Ramos (cell line): ENCODE results near the gene SNRPA1.
"Not testable (repeated sequence)": the region's sequence is repeated elsewhere in the genome, so short reads cannot be mapped to it uniquely, and the experiment has no call there.

ENCODE experiments used
- in situ Hi-C: fragments of 300-500 bp; cut with MboI; formaldehyde crosslinking; loops from one replicate; pipeline ENCODE4 v1.14.3; 2022; ENCODE audit warnings: low sequenced_read_pairs; ENCODE audit not compliant: unreplicated experiment

SNRPA1 gene

DNA sequence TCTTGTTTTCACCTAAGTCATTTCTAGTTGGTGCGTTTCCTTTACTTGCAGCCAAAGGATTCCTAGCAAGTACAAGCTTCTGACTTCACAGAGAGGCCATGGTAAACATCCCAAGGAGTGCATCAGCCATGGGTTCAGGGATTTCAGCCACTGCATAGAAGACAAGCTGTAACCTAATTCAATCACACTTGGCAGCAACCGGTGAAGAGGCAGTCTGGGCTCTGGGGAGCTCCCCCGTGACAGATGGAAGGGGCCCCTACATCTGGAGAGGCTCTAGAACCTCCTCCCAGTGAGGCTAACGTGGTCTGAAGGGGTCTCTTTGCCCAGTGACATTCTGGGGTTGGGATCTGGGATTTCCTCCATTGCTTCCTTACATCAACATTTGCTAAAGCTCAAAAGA is 8.4 kb upstream of the SNRPA1 start:
- in situ Hi-C loops, result no loop called here

DNA sequence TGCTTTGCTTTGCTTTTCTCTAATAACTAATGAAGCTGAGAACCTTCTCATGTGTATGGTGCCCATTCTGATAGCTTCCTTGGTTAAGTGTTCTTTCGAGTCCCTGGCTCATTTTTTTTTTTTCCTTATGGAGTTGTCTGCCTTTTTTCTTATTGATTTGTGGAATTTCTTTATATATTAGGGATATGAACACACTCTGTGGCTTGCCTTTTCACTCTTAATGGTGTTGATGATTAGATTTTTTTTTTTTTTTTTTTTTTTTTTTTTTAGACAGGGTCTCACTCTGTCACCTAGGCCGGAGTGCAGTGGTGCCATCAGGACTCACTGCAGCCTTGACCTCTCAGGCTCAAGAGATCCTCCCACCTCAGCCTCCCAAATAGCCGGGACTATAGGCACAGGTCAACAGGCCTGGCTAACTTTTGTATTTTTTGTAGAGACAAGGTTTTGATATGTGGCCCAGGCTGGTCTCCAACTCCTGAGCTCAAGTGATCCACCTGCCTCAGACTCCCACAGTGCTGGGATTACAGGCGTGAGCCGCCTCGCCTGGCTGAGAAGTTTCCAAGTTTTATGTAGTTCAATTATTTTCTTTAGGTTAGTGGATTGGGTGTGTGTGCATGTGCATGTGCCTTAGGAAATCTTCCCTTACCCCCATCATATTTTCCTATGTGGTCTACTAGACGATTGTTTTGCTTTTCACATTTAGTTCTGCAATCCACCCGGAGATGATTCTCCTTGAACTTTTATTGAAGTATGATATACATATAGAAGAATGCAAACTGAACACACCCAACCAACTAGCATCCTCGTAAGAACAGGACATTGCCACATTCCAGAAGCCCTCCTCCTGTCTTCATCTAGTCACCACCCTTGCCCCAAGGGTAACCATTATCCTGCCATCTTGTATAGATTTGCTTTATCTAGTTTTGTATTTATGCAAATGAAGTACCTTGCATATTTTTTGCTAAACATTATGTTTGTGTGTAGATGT is 1.7 kb upstream of the SNRPA1 start:
- in situ Hi-C loops, result no loop called here

DNA sequence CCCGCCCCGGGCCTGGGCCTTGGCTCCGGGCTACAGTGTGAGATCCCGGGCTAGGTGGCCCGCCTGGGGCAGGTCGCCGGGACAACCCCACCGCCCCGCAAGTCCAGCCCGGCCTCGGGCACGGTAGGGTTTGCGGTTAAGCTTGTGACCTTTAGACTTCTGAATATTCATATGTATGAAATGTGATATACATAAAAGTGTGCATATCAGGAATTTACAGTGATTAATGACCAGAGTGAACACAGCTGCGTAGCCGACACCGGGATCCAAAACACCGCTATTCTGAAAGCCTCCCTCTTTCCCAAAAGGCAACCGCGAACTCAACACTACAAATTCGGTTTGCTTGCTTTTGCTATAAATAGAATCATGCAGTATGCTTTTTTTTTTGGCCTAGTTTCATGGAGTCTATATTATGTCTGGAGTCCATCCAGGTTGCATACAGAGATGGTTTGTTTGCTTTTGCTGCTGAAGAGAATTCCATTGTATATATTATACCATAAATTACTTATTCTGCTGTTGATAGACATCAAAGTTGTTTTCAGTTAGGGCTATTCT is 636 bp upstream of the SNRPA1 start:
- in situ Hi-C loops, result no loop called here

DNA sequence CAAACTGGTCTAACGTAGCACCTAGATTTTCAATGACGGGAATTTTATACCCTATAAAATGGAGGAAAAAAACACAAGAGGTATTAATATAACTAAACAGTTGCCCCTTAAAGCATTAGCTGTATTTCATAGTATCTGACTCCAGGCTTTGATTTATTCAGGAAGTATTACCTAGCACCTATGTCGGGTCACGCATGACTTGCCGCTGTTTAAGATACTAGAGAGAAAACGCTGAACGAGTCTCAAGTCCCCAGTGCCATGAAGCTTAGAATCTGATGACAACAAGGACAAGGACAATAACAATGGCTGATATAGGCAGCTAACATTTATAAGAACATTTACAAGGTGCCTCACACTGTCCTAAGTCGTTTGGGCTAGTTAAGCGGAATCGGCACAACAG is 1.9 kb downstream of the SNRPA1 start:
- in situ Hi-C loops, result loop anchor here (5.0 kb wide), 1 partner anchor 349 kb away; no protein-coding TSS in a partner anchor

DNA sequence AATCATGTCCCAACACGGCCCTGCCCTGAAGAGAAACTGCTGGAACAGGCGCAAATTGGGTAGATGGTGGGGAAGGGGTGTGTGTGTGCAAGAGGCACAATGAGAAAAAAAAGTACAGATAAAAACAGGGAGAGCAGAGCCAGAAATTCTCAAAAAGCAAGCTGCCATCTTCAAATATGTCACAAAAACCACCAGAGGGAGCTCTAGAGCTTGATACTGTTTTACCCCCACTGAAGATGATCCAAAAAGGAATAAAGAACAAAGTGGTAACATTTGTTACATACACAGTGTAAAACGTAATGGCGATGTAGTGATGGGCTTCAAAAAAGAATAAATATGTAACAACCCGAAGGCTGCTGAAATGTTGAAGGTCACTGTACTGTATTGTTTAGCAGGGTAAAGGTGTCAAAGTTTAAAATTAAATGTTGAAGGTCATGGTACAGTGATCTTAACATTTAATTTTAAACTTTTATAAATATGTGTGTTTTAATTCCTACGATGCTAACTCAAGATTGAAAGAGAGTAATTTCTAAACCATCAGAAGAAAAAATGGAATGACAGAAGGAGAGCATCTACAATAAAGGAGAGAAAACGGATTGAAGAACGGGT is 6.0 kb downstream of the SNRPA1 start:
- in situ Hi-C loops, result no loop called here

DNA sequence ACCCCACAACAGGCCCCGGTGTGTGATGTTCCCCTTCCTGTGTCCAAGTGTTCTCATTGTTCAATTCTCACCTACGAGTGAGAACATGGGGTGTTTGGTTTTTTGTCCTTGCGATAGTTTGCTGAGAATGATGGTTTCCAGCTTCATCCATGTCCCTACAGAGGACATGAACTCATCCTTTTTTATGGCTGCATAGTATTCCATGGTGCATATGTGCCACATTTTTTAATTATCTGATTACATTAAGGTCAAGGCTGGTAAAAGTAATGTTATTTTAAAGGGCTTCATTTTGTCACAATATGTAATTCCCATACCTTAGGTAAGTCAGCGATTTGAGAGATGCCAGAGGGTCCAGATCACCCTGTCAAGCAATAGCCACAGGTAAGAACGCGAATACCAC is 7.7 kb downstream of the SNRPA1 start:
- in situ Hi-C loops, result not testable (repeated sequence)

DNA sequence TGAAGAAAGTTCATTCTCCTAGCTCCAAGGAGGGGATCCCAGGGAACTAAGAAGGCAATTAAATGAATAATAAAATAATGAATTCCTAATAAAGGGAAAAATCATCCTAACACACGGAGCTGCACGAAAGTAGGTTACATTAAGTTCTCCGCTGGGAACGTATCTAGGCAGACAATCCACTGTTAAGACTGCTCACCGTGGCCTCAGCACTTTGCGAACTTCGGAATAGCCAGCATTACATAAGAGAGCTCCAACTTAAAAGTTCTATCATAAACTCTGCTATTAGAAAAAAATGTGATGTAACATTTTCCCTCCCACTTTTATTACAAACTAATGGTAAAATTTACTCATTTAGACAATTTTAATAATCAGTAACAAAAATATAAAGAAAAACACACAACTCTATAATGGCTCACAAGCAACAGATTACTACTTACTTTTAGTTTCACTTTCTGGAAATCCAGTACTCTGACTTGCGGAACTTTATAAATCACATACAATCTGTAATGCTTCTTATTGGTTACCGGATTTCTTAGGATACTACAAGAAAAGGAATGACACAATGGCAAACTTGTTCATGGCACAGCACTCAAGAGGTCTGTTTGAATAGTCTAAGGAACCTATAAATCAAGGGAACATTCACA is 8.5 kb downstream of the SNRPA1 start:
- in situ Hi-C loops, result no loop called here

DNA sequence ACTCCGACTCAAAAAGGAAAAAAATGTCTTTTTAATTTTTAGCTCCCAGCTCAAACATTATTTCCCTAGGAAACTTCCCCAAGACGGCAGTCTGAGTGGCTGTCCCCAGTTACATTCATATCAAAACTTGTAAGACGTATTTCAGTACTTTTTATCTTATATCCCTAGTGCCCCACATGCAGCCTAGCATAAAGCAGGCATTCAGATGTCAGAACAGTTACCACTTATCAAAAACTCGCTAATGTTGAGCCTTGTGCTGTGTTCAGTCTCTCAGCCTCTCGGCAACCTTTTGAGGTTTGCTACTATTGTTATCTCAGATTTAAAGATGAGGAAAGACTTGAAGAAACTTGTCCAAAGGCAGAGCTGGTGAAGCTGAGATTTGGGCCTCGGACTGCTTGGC is 11.1 kb downstream of the SNRPA1 start:
- in situ Hi-C loops, result no loop called here

DNA sequence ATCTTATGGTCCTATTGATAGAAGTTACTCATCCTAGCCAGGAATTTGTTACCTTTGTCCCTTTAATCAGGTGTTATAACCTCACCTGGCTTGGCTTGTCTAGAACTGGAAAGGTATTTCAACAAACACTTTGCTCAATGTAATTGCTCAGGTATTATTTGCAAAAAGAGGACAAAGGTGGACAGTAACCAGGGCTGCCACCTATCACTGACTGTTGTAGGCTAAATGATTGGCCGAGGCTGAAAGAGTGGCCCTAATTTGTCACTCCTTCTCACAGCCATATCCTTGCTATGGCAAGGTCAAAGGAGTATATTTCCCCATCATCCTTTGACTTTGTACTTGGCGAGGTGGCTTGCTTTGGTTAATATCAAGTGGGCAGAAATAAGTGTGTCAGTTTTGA is 15.0 kb downstream of the SNRPA1 start:
- in situ Hi-C loops, result no loop called here

DNA sequence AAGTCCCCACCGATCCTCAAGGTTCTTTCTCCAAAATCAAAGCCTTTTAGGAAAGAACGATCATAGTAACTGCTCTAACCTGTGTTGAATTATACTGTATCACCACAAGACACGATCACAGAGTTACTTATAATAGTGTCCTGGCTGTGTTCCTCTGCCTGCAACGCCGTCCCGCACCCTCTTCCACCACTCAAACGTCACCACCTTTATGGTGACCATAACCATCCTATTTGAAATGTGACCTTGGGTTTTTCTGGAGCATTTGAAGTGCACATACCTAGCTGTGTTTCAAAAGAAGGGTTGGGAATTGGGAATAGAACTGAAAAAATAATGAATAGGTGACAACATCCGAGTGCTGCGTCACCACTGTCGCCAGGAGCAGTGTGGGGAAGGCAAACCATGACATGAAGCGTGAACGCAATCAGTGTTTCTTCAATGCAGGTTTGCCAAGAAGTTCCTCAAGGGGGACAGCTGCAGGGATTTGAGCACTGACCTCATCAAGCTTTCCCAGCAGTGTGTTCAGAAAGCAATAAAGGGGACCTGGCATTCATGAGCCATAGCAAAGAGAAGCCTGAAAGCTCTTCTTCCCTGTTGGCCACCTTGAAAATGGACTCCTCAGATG is 17.0 kb downstream of the SNRPA1 start:
- in situ Hi-C loops, result no loop called here

DNA sequence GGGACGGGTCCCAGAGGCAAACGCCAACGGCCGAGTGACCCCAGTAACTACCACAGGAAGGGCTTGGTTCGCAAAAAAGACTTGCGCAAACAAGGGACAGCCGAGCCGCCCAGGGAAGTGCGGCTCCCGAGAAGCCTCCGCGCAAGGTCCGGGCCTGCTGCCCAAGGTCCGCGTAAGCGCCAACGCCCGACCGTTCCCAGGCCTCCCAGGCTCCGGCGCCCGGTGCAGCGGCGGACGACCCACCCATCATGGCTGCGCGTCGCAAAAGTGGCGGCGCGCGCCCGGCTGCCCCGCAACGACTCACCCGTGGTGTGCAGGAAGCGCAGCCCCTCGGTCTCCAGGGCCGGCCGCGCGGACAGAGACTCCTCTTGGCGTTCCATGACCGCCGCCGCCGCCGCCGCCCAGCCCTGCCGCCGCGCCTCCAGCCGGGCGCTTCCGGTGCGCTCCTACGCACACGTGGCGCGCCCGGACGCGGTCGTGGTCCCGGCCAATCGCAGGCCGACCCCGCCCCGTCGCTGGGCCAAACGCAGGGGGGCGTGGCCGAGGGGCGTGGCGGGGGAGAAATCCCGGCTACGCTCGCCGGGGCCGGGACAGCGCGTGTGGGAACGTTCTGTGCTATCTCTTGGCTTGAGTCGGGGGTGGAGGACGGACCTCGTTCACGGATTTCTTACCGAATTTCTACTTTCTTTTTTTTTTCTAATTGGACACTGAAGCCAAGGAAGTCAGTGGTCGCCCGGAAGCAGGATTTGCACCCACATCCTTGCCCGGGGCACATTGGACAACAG is 17.8 kb downstream of the SNRPA1 start, which contains the start of gene SELENOS:
Gene SELENOS (minus strand): TSS at position 448 of the 785 bp plus-strand sequence. CDS start 68 bp downstream, at position 380.
- in situ Hi-C loops, result no loop called here

DNA sequence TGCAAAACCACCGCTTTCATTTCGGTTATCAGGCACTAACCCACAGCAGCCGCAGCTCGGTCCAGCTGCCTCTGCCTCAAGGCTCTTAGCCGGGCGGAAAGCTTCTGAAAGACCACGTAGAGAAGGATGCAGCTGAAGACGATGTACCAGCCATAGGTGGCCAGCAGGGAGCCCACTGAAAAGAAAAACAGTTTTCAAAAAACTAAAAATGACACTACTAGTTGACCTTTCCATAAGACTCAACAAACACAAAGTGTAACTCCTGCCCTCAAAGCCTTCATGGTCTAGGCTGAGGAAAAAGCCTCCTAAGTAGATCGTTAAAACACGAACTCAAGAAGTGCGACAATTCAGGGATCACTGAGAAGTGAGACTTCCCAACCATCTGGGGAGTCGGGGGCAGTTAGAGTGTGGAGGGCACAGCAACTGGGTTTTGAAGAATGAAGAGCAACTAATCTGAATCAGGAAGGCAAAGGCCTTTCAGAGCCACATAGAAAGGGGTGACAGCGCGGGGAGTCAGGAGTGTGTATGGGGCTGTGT is 18.5 kb downstream of the SNRPA1 start:
- in situ Hi-C loops, result no loop called here

DNA sequence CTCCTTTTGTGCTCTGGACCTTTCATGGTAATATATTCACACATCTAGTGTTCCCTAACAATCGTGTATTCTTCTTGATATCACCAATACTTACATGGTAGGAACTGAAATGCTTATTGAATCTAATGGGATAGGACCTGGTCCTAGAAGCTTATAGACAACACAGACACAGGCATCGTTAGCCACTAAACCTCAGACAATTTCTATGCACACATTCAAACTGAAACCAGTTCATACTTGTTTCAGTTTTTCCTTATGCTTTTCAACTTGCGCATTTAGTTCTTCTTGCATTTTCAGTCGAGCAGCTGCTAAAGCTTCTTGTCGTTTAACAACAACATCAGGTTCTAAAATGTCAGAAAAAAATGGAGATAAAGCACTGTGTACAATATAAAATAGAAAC is 20.0 kb downstream of the SNRPA1 start:
- in situ Hi-C loops, result no loop called here

DNA sequence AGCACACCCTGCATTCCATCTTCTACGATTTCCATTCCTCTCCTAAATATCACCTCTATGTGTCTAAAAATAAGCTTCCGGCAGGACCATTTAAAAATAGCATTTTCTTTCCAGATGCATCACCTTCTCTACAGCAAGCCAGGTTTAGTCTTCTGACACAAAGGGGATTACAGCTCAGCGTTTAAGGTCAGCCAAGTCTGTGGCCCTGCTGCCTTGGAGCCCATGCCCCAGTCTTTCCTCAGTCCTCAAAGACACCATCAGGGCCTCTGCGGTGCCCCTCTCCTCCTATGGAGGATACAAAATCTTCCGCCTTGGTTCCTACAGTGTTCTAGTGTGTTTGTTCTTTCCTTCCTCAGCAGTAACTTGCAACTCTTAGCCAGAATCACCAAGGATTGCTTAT is 21.5 kb downstream of the SNRPA1 start:
- in situ Hi-C loops, result loop anchor here (25.0 kb wide), 1 partner anchor 361 kb away; the partner anchor contains the start of gene LRRK1

DNA sequence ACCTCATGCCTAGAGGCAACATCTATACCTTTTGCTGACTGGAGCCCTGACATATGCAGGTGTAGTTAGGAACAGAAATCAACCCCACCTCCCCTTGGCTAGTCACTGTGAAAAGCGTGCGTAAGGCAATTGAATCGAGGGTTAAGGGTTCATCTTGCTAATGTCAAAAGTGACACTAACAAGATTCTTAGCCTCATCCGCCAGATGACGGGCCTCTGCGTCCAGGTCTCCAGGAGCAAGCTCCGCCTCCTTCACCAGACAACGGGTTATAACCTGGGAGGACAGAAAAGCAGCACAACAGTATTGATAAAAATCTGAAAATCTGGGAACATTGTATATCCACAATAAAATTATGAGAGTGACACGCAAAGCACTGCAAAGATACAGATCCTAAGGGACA is 22.5 kb downstream of the SNRPA1 start:
- in situ Hi-C loops, result loop anchor here (25.0 kb wide), 1 partner anchor 360 kb away; the partner anchor contains the start of gene LRRK1

DNA sequence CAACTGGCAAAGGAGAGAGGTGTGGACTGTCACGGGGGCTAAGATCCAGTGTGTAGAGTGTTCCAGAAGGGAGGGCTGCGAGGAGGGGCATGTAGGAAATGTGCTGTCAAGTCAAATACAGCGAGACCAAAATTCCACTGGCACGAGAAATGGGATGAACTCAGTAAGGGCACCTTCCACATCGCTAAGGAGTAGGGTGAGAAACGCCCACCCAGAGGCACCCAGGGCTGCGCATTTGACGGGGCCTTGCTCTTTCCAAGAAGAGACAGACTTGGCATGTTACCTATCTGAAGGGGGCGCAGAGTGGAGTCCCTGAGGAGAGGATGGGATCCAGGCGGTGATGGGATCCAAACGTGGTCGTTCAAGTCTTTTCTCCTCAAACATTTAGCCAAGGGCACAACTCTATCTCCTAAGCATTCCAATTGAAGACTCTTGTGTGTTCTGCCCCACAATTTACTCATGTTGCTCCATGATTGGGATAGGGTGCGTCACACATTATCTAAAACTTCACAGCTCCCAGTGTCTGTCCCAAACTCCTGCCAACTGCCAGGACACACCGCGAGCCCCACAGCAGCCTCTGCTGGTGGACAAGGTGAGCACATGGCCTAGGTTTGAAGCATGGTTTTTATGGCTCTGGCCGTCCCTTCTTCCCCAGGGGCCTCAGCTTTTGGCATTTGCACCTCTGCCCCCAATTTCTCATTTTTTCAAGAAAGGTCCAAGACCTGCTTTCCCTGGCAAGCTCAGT is 25.4 kb downstream of the SNRPA1 start:
- in situ Hi-C loops, result loop anchor here (10.0 to 25.0 kb wide), 2 partner anchors 357 to 665 kb away; partner anchors contain the start of genes ASB7, LINS1 and LRRK1

DNA sequence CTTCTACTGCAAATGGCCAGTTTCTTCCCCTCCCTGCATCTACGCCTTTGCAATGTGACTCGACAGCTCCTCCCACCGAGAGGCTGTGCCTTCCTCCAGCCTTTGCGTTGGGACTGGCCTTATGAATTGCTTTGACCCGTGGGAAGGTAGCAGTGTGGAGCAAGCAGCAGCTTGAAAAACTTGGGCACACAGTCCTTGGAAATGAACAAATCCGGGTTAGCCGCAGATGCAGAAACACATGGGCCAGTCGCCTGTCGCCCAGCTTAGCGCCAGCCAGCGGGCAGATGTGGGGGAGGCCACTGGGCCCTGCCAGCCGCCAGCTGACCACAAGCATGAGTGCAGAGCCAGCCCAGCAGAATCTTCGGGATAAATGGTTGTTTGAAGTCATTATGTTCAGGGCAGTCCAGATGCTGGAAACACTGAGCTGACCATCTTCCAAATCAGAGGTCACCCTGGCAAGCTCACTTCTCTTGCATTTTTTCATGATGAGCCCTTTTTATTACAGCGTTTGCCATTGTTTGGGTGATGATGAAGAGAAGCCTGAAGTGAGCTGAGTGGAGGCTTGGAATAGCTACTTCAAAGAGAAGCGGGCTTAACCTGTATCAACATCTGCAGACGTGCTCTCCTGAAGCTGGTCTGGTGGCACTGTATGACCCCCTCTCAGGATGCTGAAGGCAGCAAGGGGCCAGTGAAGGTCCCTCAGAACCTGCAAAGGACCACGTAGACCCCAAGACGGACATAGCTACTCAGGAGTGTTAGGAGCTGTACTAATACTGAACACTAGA is 27.5 kb downstream of the SNRPA1 start:
- in situ Hi-C loops, result loop anchor here (10.0 to 25.0 kb wide), 2 partner anchors 355 to 663 kb away; partner anchors contain the start of genes ASB7, LINS1 and LRRK1
